Measurements from ENCODE around the gene MAP2.

The MAP2 gene

DNA sequence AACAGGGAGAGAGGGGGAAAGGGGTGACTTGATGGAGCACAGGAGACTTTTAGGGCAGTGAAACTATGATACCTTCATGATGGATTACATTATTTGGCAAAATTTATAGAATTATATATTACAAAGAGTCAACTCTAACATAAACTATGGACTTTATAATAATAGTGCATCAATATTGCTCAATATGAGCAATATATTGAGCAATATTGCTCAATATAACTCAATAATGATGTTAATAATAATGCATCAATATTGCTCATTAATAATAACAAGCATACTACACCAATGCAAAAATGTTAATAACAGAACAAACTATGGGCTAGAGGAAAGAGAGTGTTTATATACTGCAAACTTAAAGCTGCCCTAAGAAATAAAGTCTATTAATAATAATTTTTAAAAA is 344.7 kb downstream of the MAP2 start:
- Histone ChIP-seq H3K36me3 (ENCODE audit: control insufficient read depth, insufficient read depth, low read length) (no peaks in the 10 kb centered on the region), H3K4me3 (ENCODE audit: low read depth, low read length) (no peak overlapping the region), H3K9ac (ENCODE audit: low read depth, low read length) (no peak overlapping the region), H3K4me1 (ENCODE audit: control insufficient read depth, insufficient read depth, low read length) (0 out of 2 replicates have a peak, but pooled peaks cover 4% of the 10 kb centered on the region), H3K27ac (ENCODE audit: low read depth, low read length) (no peak overlapping the region), H3K27me3 (ENCODE audit: control insufficient read depth, insufficient read depth, low read length) (peaks cover 94% of the 10 kb centered on the region), H3K9me3 (ENCODE audit: control insufficient read depth, insufficient read depth, low read length) (no peaks in the 10 kb centered on the region)

DNA sequence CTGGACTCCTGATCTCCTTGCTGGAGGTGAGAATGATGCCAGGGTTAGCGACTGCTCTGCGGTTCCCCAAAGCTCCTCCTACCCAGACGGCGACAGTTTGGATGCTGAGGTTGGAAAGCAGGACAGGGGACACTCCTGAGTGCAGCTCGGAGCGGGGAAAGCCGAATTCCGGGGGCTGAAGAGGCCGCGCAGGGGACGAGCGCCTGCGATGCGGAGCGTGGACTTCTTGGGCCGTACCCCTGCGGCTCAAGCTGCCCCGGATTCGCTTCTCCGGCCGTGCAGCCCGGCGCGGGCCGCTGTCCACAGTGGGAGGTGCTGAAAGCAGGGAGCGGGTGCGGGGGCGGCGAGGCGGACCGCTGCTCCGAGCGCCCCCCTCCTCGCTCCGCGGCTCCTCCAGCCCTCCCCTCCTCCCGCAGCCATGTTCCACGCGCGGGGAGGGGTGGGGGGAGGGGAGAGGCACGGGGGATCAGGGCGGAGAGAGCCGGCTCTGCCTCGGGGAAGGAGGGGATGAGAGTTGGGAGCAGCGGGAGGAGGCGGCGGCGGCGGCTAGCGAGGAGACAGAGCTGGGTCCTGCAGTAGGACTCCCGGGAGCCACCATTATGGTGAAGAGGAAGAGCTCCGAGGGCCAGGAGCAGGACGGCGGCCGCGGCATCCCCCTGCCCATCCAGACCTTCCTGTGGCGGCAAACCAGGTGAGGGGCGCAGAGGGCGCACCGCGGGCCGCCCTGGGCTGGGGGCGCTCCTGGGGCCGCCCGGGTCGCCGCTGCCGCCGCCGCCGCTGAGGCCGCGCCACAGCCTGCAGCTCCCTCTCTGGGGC is 347.8 kb downstream of the MAP2 start, which contains the start of gene UNC80:
UNC80 (plus strand) TSS at position 359 of the 816 bp plus-strand sequence; CDS start at position 600, 241 bp downstream.
- no peak within 1 kb of the TSS for H3K27ac ChIP-seq (ENCODE audit: low read depth, low read length)
- peak within 1 kb of the TSS; percentile 71 for H3K4me3 ChIP-seq (ENCODE audit: low read depth, low read length)
- no peaks in the 10 kb centered on the region for H3K36me3 ChIP-seq (ENCODE audit: control insufficient read depth, insufficient read depth, low read length)
- H3K9ac ChIP-seq (ENCODE audit: low read depth, low read length): no peak within 1 kb of the TSS
- H3K4me1 ChIP-seq (ENCODE audit: control insufficient read depth, insufficient read depth, low read length): 0 out of 2 replicates have a peak, but pooled peaks cover 4% of the 10 kb centered on the region
- H3K9me3 ChIP-seq (ENCODE audit: control insufficient read depth, insufficient read depth, low read length): no peaks in the 10 kb centered on the region
- H3K27me3 ChIP-seq (ENCODE audit: control insufficient read depth, insufficient read depth, low read length): peaks cover 63% of the 10 kb centered on the region

DNA sequence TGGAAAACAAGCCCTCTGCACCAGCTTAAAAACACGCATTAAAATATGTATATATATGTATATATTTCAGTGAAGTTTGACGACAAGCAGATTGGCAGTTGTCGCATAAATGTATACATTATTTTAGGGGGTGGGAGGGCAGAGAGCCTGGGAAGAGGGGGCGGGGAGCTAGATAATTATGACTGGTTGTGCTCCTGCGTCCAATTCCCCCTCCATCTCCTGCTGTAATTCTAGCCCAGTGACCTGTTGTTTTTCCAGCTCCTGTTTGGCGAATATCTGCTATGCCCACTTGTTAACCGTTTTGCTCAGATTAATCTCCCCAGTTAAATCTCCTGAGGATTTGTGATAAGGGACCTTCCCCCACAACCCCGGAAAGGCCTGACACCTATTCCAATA is 348.4 kb downstream of the MAP2 start:
- no peaks in the 10 kb centered on the region for H3K36me3 ChIP-seq (ENCODE audit: control insufficient read depth, insufficient read depth, low read length)
- no peak overlapping the region for H3K9ac ChIP-seq (ENCODE audit: low read depth, low read length)
- 0 out of 2 replicates have a peak, but pooled peaks cover 4% of the 10 kb centered on the region for H3K4me1 ChIP-seq (ENCODE audit: control insufficient read depth, insufficient read depth, low read length)
- peak overlapping the region; percentile 71; the same call in 1 of the 2 replicates for H3K4me3 ChIP-seq (ENCODE audit: low read depth, low read length)
- H3K27me3 ChIP-seq (ENCODE audit: control insufficient read depth, insufficient read depth, low read length): peaks cover 57% of the 10 kb centered on the region
- H3K9me3 ChIP-seq (ENCODE audit: control insufficient read depth, insufficient read depth, low read length): no peaks in the 10 kb centered on the region
- H3K27ac ChIP-seq (ENCODE audit: low read depth, low read length): no peak overlapping the region

DNA sequence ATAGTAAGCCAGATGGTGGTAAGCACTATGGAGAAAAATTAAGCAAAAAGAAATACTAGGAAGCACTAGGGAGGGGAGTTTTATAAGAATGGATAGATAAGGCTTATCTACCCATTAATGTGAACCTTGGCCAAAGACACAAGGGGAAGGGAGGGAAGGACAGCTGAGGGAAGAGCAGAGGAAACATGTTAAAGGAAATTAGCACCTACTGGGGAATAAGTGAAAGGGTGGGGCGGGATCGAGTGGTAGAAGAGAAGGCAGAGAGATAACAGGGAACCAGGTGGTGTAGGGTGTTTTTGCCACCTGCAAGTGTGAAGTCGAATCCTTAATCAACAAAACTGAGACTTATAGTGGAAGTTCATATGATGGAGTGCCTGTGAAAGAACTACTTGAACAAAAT is 349.5 kb downstream of the MAP2 start:
- Histone ChIP-seq H3K9ac (ENCODE audit: low read depth, low read length) (no peak overlapping the region), H3K4me3 (ENCODE audit: low read depth, low read length) (no peak overlapping the region)

More for the DNA sequence above, 349.5 kb downstream of the MAP2 start:
- H3K27me3 ChIP-seq (ENCODE audit: control insufficient read depth, insufficient read depth, low read length): peaks cover 46% of the 10 kb centered on the region
- H3K27ac ChIP-seq (ENCODE audit: low read depth, low read length): no peak overlapping the region
- H3K9me3 ChIP-seq (ENCODE audit: control insufficient read depth, insufficient read depth, low read length): no peaks in the 10 kb centered on the region
- 0 out of 2 replicates have a peak, but pooled peaks cover 4% of the 10 kb centered on the region for H3K4me1 ChIP-seq (ENCODE audit: control insufficient read depth, insufficient read depth, low read length)
- no peaks in the 10 kb centered on the region for H3K36me3 ChIP-seq (ENCODE audit: control insufficient read depth, insufficient read depth, low read length)

Measured in HUES48 (cell line).